Stimulated activated effector memory CD8-positive, alpha-beta T cell treated with anti-CD3 and anti-CD28 coated beads, Interleukin-12 subunit alpha, Interleukin-12 subunit beta, amount 100 ng/mL, for 72 hours (primary cell): ENCODE measurements around the gene KIAA1191.
"Not testable (repeated sequence)": the region's sequence is repeated elsewhere in the genome, so short reads cannot be mapped to it uniquely, and the experiment has no call there.

Experiments used
- ATAC-seq: fragments of 150-1000 bp; cut with Tn5 transposase; 2 replicates; pipeline ENCODE4 v1.10.0; 2021
- DNase-seq, 2 donors: peaks; one replicate each; pipeline ENCODE4 v3.0.0; 2021 to 2022; ENCODE audit warnings: low spot score in 2 of 2
- H3K27ac Mint-ChIP-seq: one replicate; pipeline ENCODE4 v1.8.0; 2022; ENCODE audit warnings: mild to moderate bottlenecking, mixed read lengths
- H3K36me3 Mint-ChIP-seq: one replicate; pipeline ENCODE4 v1.8.0; 2022; ENCODE audit warnings: mild to moderate bottlenecking, mixed read lengths
- H3K4me1 Mint-ChIP-seq: one replicate; pipeline ENCODE4 v1.8.0; 2022; ENCODE audit warnings: mixed read lengths
- H3K4me3 Mint-ChIP-seq: one replicate; pipeline ENCODE4 v1.8.0; 2022; ENCODE audit warnings: mild to moderate bottlenecking, mixed read lengths
- H3K9me3 Mint-ChIP-seq: one replicate; pipeline ENCODE4 v1.8.0; 2022; ENCODE audit warnings: mixed read lengths

KIAA1191 gene, protein sequence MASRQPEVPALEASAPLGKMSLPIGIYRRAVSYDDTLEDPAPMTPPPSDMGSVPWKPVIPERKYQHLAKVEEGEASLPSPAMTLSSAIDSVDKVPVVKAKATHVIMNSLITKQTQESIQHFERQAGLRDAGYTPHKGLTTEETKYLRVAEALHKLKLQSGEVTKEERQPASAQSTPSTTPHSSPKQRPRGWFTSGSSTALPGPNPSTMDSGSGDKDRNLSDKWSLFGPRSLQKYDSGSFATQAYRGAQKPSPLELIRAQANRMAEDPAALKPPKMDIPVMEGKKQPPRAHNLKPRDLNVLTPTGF

DNA sequence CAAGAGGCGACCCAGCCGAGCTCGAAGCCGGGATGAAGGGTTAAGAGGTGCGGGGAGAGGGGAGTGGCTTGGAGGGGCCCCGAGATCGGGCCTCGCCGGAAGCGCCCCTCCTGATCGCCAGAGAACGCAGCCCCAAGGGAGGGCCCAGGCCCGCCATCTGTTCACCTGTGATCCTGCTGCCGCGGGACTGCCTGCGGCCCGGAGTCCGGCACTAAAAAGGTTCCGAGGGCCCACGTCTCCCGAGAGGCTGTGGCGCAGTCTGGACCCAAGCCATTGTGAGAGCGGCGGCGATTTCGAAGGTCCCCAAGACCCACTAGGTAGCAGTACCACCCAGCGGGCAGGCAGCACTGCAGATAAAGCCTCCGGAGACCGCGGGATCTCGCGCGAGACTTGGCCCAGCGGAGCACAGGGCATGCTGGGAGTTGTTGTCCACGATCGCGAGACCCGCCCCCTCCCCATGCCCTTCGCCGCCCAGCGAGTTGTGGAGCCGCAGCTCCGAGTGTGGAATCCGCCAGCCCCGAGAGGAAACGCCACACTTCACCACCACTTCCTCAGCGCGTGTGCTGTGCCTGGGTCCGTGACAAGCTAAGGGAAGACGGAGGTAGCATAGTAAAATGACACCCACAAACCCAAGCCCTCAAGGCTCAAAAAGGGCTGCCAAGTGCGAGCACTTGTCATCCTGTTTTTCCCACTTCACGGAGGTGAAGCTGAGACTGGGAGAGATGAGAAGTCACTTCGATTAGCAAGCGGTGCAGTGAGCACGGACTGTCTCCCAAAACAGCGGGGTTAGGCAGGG lies at the start of gene KIAA1191:
Gene KIAA1191, minus strand, starts transcription at position 328 of the 796 bp plus-strand sequence. CDS start 2,256 bp downstream, outside the sequence.
- Mint-ChIP-seq H3K27ac (peak within 1 kb of the TSS; percentile 95), H3K9me3 (no peaks in the 10 kb centered on the region), H3K36me3 (peaks cover 48% of the 10 kb centered on the region), H3K4me1 (peaks cover 38% of the 10 kb centered on the region), H3K4me3 (peak within 1 kb of the TSS; percentile 90)
- ATAC-seq (peak; percentile 94), DNase-seq (peak; percentile 90 to 96)

DNA sequence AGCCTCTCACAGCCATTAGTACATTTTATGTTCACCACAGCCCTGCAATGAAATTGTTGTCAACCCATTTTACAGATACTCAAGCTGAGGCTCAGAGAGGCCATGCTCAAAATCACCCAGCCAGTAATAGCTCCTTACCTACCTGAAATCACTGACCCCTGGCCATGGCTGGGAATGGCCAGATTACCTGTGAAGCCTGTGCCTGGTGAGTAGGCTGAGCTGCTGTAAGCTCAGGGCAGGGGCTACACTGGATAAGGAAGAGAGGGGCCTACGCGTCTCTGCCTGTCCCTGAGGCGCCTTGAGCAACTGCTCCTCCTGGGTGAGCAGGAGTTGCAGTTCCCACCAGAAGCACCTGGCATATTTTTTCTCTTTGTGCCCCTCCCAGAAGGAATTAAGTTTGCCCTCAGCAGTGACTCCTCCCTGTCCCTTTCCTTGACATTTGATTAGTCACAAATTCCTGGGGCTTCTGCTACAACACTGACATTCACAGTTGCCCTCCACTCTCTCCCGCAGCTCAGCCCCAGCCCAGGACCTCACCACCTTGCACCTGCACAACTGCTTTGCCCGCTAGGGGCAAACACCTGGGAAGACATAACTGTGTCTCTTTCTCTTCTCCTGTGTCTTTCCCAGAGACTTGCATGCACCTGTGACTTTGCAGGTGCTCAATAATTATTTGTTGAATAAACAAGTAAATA lies 49.1 kb upstream of the KIAA1191 start:
- DNase-seq (no peak), ATAC-seq (no peak)
- Mint-ChIP-seq H3K4me3 (no peak overlapping the region), H3K4me1 (peaks cover 50% of the 10 kb centered on the region), H3K27ac (no peak overlapping the region), H3K9me3 (no peaks in the 10 kb centered on the region), H3K36me3 (peaks cover 49% of the 10 kb centered on the region)

DNA sequence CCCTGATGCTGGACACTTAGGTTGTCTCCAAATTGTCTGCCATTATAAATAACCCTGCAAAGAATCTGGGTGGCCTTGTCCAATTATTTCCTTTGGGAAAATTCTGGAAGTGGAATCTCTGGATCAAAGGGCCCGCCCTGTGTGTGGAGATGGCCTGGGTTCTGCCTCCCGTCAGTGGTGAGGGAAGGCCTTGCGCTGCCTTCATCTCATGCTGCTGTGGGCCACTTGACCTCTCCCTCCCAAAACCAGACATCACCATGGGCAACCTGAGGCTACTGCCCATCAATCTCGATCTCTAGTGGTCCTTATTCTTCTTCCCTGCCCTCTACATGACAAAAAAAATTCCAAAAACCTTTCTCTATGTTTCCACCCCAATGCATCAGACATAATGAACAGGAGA lies 48.2 kb upstream of the KIAA1191 start:
- H3K36me3 Mint-ChIP-seq, result peaks cover 54% of the 10 kb centered on the region
- ATAC-seq (no peak), DNase-seq (no peak)
- no peaks in the 10 kb centered on the region for H3K9me3 Mint-ChIP-seq
- H3K4me1 Mint-ChIP-seq, result peaks cover 42% of the 10 kb centered on the region
- no peak overlapping the region for H3K4me3 Mint-ChIP-seq
- peak overlapping the region; percentile 41 for H3K27ac Mint-ChIP-seq

DNA sequence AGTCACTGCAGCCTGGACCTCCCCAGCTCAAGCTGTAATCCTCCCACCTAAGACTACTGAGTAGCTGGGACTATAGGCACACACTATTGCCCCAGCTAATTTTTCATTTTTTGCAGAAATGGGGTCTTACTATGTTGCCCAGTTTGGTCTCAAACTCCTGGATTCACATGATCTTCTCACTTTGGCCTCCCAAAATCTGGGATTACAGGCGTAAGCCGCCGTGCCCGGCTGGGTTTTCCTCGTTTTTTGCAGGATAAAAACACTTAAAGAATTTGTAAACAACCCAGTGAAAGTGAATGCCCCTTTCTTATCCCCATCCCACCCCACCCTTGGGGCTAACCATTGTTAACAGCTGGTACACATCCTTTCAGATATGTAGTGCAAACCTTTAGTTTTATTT lies 47.0 kb upstream of the KIAA1191 start:
- no peak for DNase-seq
- H3K9me3 Mint-ChIP-seq, result no peaks in the 10 kb centered on the region
- H3K36me3 Mint-ChIP-seq, result peaks cover 54% of the 10 kb centered on the region
- no peak for ATAC-seq
- no peak overlapping the region for H3K4me3 Mint-ChIP-seq
- peaks cover 31% of the 10 kb centered on the region for H3K4me1 Mint-ChIP-seq
- H3K27ac Mint-ChIP-seq, result no peak overlapping the region

DNA sequence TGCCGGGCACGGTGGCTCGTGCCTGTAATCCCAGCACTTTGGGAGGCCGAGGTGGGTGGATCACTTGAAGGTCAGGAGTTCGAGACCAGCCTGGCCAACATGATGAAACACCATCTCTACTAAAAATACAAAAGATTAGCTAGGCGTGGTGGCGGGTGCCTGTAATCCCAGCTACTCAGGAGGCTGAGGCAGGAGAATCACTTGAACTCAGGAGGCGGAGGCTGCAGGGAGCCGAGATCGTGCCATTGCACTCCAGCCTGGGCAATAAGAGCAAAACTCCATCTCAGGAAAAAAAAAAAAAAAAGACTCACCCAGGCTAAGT lies 46.6 kb upstream of the KIAA1191 start:
- H3K4me3 Mint-ChIP-seq, DNase-seq, H3K27ac Mint-ChIP-seq, H3K9me3 Mint-ChIP-seq, ATAC-seq: not testable (repeated sequence)
- H3K36me3 Mint-ChIP-seq, result peaks cover 54% of the 10 kb centered on the region
- H3K4me1 Mint-ChIP-seq, result peaks cover 31% of the 10 kb centered on the region

DNA sequence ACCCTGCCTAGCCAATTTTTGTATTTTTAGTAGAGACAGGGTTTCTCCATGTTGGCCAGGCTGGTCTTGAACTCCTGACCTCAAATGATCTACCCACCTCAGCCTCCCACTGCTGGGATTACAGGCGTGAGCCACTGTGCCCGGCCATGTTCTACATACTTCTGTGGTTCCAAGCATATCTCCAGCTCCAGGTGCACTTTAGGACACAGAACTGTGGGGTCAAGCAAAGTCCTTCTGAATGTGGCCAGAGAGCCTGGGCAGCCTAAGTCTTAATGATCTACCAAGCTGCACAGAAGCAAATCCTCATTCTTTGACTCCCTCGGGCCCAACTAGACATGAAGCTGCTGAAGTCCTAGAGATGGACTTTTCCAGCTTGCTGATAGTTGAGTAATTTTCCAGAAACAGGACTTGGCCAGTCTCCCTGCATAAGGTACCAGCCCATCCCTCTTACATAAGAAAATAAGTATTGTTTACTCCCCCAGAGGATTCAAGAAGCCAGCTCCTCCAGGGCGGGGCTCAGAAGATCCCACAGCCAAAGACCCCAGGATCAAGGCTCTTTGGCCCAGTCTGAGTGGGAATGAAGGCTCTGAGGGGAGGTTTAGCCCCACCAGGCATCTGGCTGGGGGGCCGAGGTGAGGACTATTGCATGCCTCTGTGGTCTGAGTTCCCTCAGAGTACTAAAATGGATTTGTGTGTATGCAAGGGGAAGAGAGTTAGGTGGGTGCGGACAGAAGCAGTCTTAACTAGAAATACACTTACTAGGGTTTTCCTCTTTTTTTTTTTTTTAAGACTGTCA lies 46.1 kb upstream of the KIAA1191 start:
- ATAC-seq (no peak), DNase-seq (no peak)
- Mint-ChIP-seq H3K27ac (no peak overlapping the region), H3K4me3 (no peak overlapping the region), H3K9me3 (no peaks in the 10 kb centered on the region), H3K36me3 (peaks cover 54% of the 10 kb centered on the region), H3K4me1 (peaks cover 26% of the 10 kb centered on the region)

DNA sequence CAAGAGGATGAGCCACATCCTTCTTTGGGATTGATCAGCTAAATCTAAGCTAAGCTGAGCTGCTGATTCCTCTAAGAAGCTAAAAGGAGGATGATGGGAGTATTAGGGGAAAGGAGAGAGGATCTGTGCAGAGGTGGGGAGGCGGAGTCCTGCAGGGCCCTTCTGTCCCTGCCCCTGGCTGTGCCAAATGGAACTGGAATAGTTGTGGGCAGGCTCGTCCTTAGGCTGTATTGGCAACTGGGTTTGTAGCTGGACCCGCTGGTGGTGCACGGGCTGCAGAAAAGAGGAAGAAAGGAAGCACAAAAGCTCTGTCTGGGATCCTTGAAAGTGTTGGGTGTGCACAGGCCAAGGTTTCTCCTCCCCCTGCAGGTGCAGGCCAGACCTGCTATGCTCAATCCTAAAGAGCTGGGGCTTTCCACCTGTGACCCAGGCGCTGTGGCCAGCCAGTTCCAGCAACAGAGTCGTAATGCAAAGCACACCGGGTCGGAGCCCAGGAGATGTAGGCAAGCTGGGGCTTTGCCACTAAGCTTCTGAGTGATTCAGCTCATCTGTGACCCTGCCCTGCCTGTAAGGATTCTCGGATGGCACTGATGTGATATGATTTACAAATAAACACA lies 45.0 kb upstream of the KIAA1191 start:
- H3K27ac Mint-ChIP-seq, result no peak overlapping the region
- DNase-seq (no peak), ATAC-seq (no peak)
- no peak overlapping the region for H3K4me3 Mint-ChIP-seq
- no peaks in the 10 kb centered on the region for H3K9me3 Mint-ChIP-seq
- peaks cover 48% of the 10 kb centered on the region for H3K36me3 Mint-ChIP-seq
- H3K4me1 Mint-ChIP-seq, result peaks cover 21% of the 10 kb centered on the region

DNA sequence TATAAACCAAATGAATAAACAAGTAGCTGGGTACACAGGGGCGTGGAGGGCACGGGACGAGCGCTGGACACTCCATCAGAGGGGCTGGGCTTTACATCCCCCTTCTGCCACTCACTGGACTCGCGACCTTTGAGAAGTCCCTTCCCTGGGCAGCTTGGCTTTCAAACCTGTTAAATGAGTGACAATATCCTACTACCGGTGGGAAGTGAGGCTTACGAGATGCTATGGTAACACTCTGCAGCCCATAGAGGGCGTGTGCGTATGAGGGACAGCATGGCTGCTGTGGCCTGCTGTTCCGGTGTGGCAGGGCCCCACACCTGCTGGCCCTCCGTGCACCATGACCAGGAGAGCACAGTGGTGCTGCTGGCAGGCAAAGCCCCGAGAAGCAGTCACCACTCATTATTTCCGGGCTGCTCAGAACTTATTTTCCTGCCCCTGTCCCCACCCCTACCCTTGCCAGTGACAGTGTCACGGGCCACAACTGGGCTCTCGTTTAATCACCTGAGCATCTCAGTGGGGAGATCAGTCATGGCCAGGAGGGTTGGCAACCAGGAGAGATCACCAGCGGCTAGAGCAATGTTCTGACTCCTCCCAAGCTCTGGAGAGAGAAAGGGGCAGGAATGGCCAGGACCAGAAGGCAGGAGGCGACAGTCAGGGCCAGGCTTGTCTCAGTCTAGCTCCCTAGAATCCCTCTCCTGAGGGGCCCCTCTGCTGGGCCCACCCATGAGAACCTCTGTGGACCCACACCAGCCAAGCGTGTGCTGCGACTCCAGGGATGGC lies 44.3 kb upstream of the KIAA1191 start:
- Mint-ChIP-seq H3K27ac (no peak overlapping the region), H3K36me3 (peaks cover 42% of the 10 kb centered on the region), H3K9me3 (no peaks in the 10 kb centered on the region), H3K4me3 (no peak overlapping the region), H3K4me1 (peaks cover 14% of the 10 kb centered on the region)
- ATAC-seq, result no peak
- DNase-seq, result no peak

DNA sequence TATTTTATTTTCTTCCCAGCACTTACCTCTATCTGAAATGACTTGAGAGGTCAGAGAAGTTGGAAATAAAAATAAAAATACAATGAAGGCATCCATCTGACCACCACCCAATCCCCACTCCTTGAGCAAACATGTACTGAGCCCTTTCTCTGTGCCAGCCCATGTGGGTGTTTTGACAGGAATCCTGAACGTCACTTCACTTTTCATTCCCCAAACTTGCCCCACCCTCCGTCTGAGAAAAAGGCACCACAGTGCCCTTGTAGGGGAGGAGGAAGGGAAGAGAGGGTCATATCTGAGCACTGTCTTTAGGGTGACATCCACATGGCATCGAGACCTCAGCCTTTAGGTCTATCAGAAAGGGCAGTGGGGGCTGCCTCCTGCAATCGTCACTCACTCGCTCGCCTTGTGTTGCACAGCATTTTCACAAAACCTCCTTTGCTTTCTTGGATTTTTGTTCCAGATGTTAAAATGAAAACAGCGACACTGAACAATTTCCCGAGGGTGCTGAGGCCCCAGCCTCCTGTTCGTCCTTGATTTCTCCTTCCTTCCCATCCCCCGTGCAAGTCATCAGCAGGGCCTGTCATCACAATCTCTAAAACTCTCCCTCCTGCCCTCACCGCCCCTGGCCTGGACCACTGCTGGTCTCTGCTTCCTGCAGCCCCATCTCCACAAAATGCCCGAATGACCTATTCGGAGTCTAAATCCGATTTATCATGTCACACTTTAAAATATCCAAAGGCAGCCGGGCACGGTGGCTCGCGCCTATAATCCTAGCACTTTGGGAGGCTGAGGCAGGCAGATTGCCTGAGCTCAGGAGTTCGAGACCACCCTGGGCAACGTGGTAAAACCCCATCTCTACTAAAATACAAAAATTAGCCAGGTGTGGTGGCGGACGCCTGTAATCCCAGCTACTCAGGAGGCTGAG lies 40.0 kb upstream of the KIAA1191 start:
- H3K4me3 Mint-ChIP-seq, result no peak overlapping the region
- no peaks in the 10 kb centered on the region for H3K9me3 Mint-ChIP-seq
- H3K27ac Mint-ChIP-seq, result no peak overlapping the region
- H3K36me3 Mint-ChIP-seq, result peaks cover 18% of the 10 kb centered on the region
- H3K4me1 Mint-ChIP-seq, result peaks cover 10% of the 10 kb centered on the region
- no peak for ATAC-seq
- no peak for DNase-seq

DNA sequence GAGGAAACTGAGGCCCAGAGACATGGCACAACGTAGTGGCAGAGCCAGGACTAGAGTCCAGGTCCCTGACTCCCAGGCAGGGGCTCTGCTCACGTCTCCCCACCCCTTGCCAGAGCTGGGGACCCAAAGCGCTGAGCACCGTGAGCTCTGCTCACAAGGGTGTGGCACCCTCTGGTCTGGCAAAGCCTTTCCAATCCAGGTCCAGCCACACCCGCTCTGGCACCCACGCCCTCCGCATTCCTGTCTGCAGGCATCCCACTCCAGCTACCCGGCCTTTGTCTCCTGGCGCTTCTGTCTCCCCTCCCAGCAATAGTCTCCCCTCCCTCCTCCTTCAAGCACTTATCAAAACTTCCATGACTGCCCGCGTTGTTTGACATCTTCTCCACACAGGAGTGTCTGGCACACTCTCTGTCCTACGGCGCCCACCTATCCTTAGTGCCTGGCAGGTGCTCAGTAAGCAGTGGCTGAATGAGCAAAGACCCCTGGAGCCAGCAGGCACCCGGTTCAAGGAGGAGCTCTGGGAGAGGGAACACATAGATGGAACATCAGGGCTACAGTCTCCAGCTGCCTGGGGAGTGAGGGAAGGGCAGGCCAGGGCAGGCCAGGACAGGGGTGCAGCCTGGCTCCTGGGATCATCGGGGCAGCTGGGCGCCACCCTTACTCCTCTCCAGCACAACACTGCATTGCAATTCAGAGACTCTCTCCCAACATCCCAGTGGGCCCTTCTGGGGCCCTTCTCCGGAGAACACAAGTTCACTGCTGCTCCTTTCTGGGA lies 39.0 kb upstream of the KIAA1191 start:
- Mint-ChIP-seq H3K4me1 (peaks cover 6% of the 10 kb centered on the region), H3K27ac (no peak overlapping the region), H3K36me3 (peaks cover 10% of the 10 kb centered on the region), H3K9me3 (no peaks in the 10 kb centered on the region), H3K4me3 (no peak overlapping the region)
- ATAC-seq (no peak), DNase-seq (no peak)

DNA sequence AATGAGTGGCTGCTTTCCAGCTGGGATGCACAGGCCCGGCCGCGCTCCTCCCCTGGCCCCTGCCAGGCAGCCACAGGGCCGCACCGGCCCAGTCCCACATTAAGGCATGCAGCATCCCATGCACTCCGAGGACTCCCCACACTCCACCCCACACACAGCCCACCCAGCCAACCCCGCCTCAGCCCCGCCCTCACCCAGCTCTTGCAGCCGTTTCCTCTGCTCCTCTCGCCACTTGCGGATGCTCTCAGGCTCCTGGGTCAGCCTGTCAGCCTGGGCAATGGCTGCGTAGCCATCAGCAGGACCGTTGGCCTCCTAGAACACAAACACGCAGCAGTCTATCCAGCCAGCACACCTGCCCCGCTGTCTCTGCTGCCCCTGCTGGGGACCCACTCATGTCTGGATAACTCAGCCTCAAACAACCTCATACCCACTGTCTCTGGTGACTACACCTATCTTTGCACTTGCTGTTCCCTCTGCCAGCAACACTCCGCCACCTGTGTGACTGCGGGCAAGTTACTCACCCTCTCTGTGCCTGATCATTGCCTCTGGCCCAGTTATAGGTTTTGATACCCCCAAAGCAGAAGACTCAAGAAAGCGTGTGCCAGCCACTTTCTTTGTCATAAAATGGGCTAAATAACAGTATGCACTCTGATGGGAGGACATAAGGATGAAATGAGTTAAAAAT lies 36.3 kb upstream of the KIAA1191 start:
- Mint-ChIP-seq H3K4me1 (peaks cover 6% of the 10 kb centered on the region), H3K36me3 (peaks cover 12% of the 10 kb centered on the region), H3K27ac (peak overlapping the region; percentile 52), H3K4me3 (no peak overlapping the region), H3K9me3 (no peaks in the 10 kb centered on the region)
- ATAC-seq (no peak), DNase-seq (no peak)

DNA sequence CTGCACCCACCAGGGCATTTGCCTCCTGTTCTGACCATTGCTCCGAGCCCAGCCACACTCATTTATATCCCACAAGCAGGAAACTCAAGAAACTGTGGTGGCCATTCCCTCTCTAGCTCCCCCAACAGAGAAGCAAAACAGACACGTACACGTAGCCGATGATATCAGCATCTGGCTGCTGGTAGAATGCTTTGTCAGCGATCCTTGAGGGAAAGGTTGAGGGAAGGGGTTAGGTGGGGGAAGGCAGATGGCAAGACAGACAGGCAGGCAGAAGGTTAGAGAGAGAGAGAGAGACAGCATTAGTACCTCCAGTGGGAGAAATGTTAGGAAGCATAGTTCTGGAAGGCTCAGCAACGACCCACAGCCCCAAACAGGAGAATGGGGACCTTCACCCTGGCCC lies 34.8 kb upstream of the KIAA1191 start:
- no peak for DNase-seq
- Mint-ChIP-seq H3K4me3 (no peak overlapping the region), H3K27ac (peak overlapping the region; percentile 43), H3K36me3 (peaks cover 25% of the 10 kb centered on the region), H3K4me1 (no peaks in the 10 kb centered on the region), H3K9me3 (no peaks in the 10 kb centered on the region)
- no peak for ATAC-seq
